H1 (cell line): Measurements from ENCODE around the gene NAA60. TPM values are rescaled to one million over a fixed set of nuclear protein-coding genes. Genes with fewer than 3 reads are reported as not detected.

Experiments used
- CTCF ChIA-PET: fragments of 300-600 bp; sonication (Branson Sonifier 250); formaldehyde crosslinking; loops from one replicate; lab custom pipeline; 2021; ENCODE audit not compliant: partially characterized antibody; lab: Charles Lee
- POLR2A ChIA-PET: fragments of 300-600 bp; sonication (Branson Sonifier 250); formaldehyde crosslinking; loops from one replicate; lab custom pipeline; 2021; ENCODE audit warnings: inconsistent platforms; ENCODE audit not compliant: partially characterized antibody; lab: Charles Lee
- DNase-seq, 2 experiments: peaks; one replicate each; pipeline versions ENCODE4 v3.0.0 to v3.0.0-alpha.2; 2010 to 2022; ENCODE audit warnings: low spot score in 2 of 2, low read depth in 1 of 2, mixed read lengths in 1 of 2
- FAIRE-seq: peaks from 2 replicates; lab custom pipeline; 2011; peaks lifted over from hg19 to GRCh38; lab: Jason Lieb, UNC
- H2AFZ ChIP-seq: 2 replicates; pipeline ENCODE4 v1.8.1; 2012; ENCODE audit warnings: low read length, inconsistent platforms
- H2AK5ac ChIP-seq: 2 replicates; pipeline ENCODE4 v1.6.1; 2013; ENCODE audit warnings: low read depth, low read length
- H2BK120ac ChIP-seq: replicated peaks from 2 replicates; pipeline ENCODE3; 2013; ENCODE audit warnings: low read depth, low read length, inconsistent platforms
- H2BK12ac ChIP-seq: 2 replicates; pipeline ENCODE4 v1.6.1; 2013; ENCODE audit warnings: low read depth, low read length
- H2BK15ac ChIP-seq: 2 replicates; pipeline ENCODE4 v1.6.1; 2013; ENCODE audit warnings: low read length
- H2BK20ac ChIP-seq: 2 replicates; pipeline ENCODE4 v1.6.1; 2013; ENCODE audit warnings: low read length
- H2BK5ac ChIP-seq: 2 replicates; pipeline ENCODE4 v1.6.1; 2013; ENCODE audit warnings: low read depth, low read length
- H3K14ac ChIP-seq: 2 replicates; pipeline ENCODE4 v1.6.1; 2013; ENCODE audit warnings: inconsistent platforms; ENCODE audit not compliant: insufficient read length
- H3K18ac ChIP-seq: 2 replicates; pipeline ENCODE4 v1.6.1; 2013; ENCODE audit warnings: low read length; ENCODE audit errors: extremely low read depth
- H3K23ac ChIP-seq: 2 replicates; pipeline ENCODE4 v1.6.1; 2013; ENCODE audit warnings: inconsistent platforms; ENCODE audit not compliant: insufficient read length
- H3K23me2 ChIP-seq: 2 replicates; pipeline ENCODE4 v1.6.1; 2013; ENCODE audit warnings: low read depth, low read length
- H3K27ac ChIP-seq: 2 replicates; pipeline ENCODE4 v1.6.1; 2011; ENCODE audit warnings: low read depth, low read length, inconsistent platforms
- H3K27me3 ChIP-seq, 4 experiments: replicated peaks in 1 of 4; 1 replicate in 1 of 4; 2 replicates in 3 of 4; pipeline versions ENCODE4 v1.6.1 to v1.8.1; 2011 to 2013; ENCODE audit warnings: low read length in 3 of 4, mild to moderate bottlenecking in 3 of 4, inconsistent platforms in 2 of 4, mixed read lengths in 2 of 4, moderate library complexity in 1 of 4; ENCODE audit not compliant: control insufficient read depth in 3 of 4, insufficient read depth in 3 of 4; ENCODE audit errors: extremely low read depth in 1 of 4
- H3K36me3 ChIP-seq, 4 experiments: 2 replicates each; pipeline versions ENCODE4 v1.6.1 to v1.8.1; 2011 to 2013; ENCODE audit warnings: mild to moderate bottlenecking in 4 of 4, low read length in 3 of 4, moderate library complexity in 2 of 4, control low read depth in 1 of 4, inconsistent platforms in 1 of 4; ENCODE audit not compliant: insufficient read depth in 4 of 4, control insufficient read depth in 2 of 4
- H3K4ac ChIP-seq: replicated peaks from 2 replicates; pipeline ENCODE3; 2013; ENCODE audit warnings: low read length, low read depth, mixed read lengths, inconsistent platforms; ENCODE audit not compliant: insufficient read length
- H3K4me1 ChIP-seq, 4 experiments: replicated peaks in 1 of 4; 1 replicate in 1 of 4; 2 replicates in 3 of 4; pipeline versions ENCODE4 v1.6.1 to v1.8.1; 2011 to 2013; ENCODE audit warnings: low read length in 3 of 4, inconsistent platforms in 2 of 4, mixed read lengths in 1 of 4; ENCODE audit not compliant: insufficient read depth in 4 of 4, control insufficient read depth in 3 of 4
- H3K4me2 ChIP-seq, 2 experiments: 2 replicates each; pipeline versions ENCODE4 v1.6.1 to v1.8.1; 2011 to 2013; ENCODE audit warnings: low read depth in 2 of 2, low read length in 2 of 2, control low read depth in 1 of 2, inconsistent platforms in 1 of 2, mild to moderate bottlenecking in 1 of 2; ENCODE audit not compliant: insufficient read depth in 1 of 2
- H3K4me3 ChIP-seq, 4 experiments: fragments of 200-600, 300-600 bp in 1 of 4; sonication (generic), shearing (Covaris generic), sonication (Bioruptor Twin) in 1 of 4; 2 replicates each; pipeline versions ENCODE4 v1.5.1 to v1.8.1; 2011 to 2016; ENCODE audit warnings: low read length in 4 of 4, low read depth in 3 of 4, control low read depth in 2 of 4, inconsistent platforms in 2 of 4, mild to moderate bottlenecking in 2 of 4, mixed read lengths in 1 of 4, moderate library complexity in 1 of 4; ENCODE audit not compliant: insufficient read depth in 2 of 4; ENCODE audit errors: extremely low read depth in 1 of 4
- H3K56ac ChIP-seq: replicated peaks from 2 replicates; pipeline ENCODE3; 2013; ENCODE audit warnings: low read depth, mild to moderate bottlenecking, mixed read lengths, low read length, inconsistent platforms; ENCODE audit not compliant: insufficient read length
- H3K79me1 ChIP-seq: 2 replicates; pipeline ENCODE4 v1.6.1; 2013; ENCODE audit warnings: low read depth, low read length, control low read depth
- H3K79me2 ChIP-seq, 2 experiments: 2 replicates each; pipeline versions ENCODE4 v1.6.1 to v1.8.1; 2012 to 2013; ENCODE audit warnings: low read length in 2 of 2, mild to moderate bottlenecking in 2 of 2, inconsistent platforms in 1 of 2; ENCODE audit not compliant: insufficient read depth in 2 of 2, control insufficient read depth in 1 of 2
- H3K9ac ChIP-seq, 4 experiments: replicated peaks in 1 of 4; 1 replicate in 1 of 4; 2 replicates in 3 of 4; pipeline versions ENCODE4 v1.6.1 to v1.8.1; 2011 to 2013; ENCODE audit warnings: low read depth in 3 of 4, low read length in 3 of 4, control low read depth in 2 of 4, mild to moderate bottlenecking in 2 of 4, moderate library complexity in 2 of 4, inconsistent platforms in 1 of 4; ENCODE audit errors: extremely low read depth in 1 of 4
- H3K9me3 ChIP-seq, 2 experiments: 2 replicates each; pipeline versions ENCODE4 v1.6.1 to v1.8.1; 2012 to 2013; ENCODE audit warnings: mild to moderate bottlenecking in 2 of 2, moderate library complexity in 2 of 2, control low read depth in 1 of 2, inconsistent platforms in 1 of 2, low read depth in 1 of 2, low read length in 1 of 2, mixed read lengths in 1 of 2; ENCODE audit not compliant: insufficient read depth in 2 of 2
- H4K20me1 ChIP-seq, 2 experiments: replicated peaks in 1 of 2; 2 replicates each; pipeline versions ENCODE3 to v1.8.1; 2011 to 2013; ENCODE audit warnings: inconsistent platforms in 2 of 2, low read length in 2 of 2, mild to moderate bottlenecking in 1 of 2; ENCODE audit not compliant: insufficient read depth in 2 of 2, control insufficient read depth in 1 of 2
- H4K5ac ChIP-seq: 2 replicates; pipeline ENCODE4 v1.6.1; 2013; ENCODE audit warnings: low read length, low read depth, mixed read lengths, inconsistent platforms; ENCODE audit not compliant: insufficient read length
- H4K8ac ChIP-seq: 2 replicates; pipeline ENCODE4 v1.8.0; 2013; ENCODE audit warnings: mild to moderate bottlenecking, moderate library complexity, low read length, inconsistent platforms; ENCODE audit not compliant: insufficient read depth; ENCODE audit errors: extremely low read depth
- H4K91ac ChIP-seq: replicated peaks from 2 replicates; pipeline ENCODE3; 2013; ENCODE audit warnings: low read length, mixed read lengths, inconsistent platforms; ENCODE audit not compliant: insufficient read length
- BCL11A ChIP-seq, 2 experiments: IDR thresholded peaks; one replicate each; pipeline ENCODE4 v1.6.1; 2011; ENCODE audit warnings: low read depth in 2 of 2, low read length in 2 of 2, mild to moderate bottlenecking in 2 of 2
- GABPA ChIP-seq: IDR thresholded peaks from 2 replicates; pipeline ENCODE4 v1.6.1; 2011; ENCODE audit warnings: mild to moderate bottlenecking, low read length, moderate library complexity, borderline replicate concordance; ENCODE audit not compliant: insufficient read depth
- KDM1A ChIP-seq: fragments of 200-600, 300-600 bp; sonication (generic); IDR thresholded peaks from 2 replicates; pipeline ENCODE4 v1.7.1; 2016; ENCODE audit warnings: mild to moderate bottlenecking, low read length, borderline replicate concordance
- KDM5A ChIP-seq: fragments of 200-600 bp; IDR thresholded peaks from 2 replicates; pipeline ENCODE4 v1.7.1; 2012; ENCODE audit warnings: mild to moderate bottlenecking, low read length, inconsistent platforms, mixed read lengths
- RNF2 ChIP-seq: fragments of 200-900, 300-1000 bp; sonication (generic); IDR thresholded peaks from 2 replicates; pipeline ENCODE4 v1.7.1; 2016; ENCODE audit warnings: borderline replicate concordance, low read depth, mild to moderate bottlenecking, antibody characterized with exemption, low read length; ENCODE audit not compliant: poor library complexity, severe bottlenecking; ENCODE audit errors: missing control alignments
- SIRT6 ChIP-seq: IDR thresholded peaks from one replicate; pipeline ENCODE4 v1.7.1; 2012; ENCODE audit warnings: low read length, inconsistent platforms
- SP1 ChIP-seq: IDR thresholded peaks from 2 replicates; pipeline ENCODE4 v1.6.1; 2011; ENCODE audit warnings: low read depth, low read length
- TAF1 ChIP-seq: IDR thresholded peaks from 2 replicates; pipeline ENCODE4 v1.6.1; 2011; ENCODE audit warnings: mild to moderate bottlenecking, low read depth, low read length
- TAF7 ChIP-seq: optimal IDR thresholded peaks from 2 replicates; pipeline ENCODE3; 2011; ENCODE audit warnings: low read depth, mild to moderate bottlenecking, inconsistent platforms, low read length, moderate library complexity, borderline replicate concordance
- TEAD4 ChIP-seq: IDR thresholded peaks from 2 replicates; pipeline ENCODE4 v1.6.1; 2012; ENCODE audit warnings: low read depth, low read length, inconsistent platforms, mixed read lengths
- ZNF274 ChIP-seq: IDR thresholded peaks from 2 replicates; pipeline ENCODE4 v1.7.0; 2012; ENCODE audit warnings: low read length, borderline replicate concordance; ENCODE audit errors: extremely low read depth
- WGBS, 2 experiments: shearing (Covaris generic) in 1 of 2; methylation state at CpG; one replicate each; pipeline versions ENCODE4 v1.1.6 to v1.1.7; 2013 to 2015; ENCODE audit warnings: low lambda C conversion rate in 2 of 2, mixed read lengths in 2 of 2, inconsistent platforms in 1 of 2, low coverage in 1 of 2, missing lambda C conversion rate in 1 of 2; ENCODE audit not compliant: insufficient replicate concordance in 2 of 2, insufficient coverage in 1 of 2, insufficient read length in 1 of 2; ENCODE audit errors: extremely low coverage in 1 of 2, missing lambda C conversion rate in 1 of 2; 5-methylcytosine and 5-hydroxymethylcytosine counted together
- polyA plus RNA-seq, 7 experiments: library from polyadenylated mRNA; depleted of rRNA in 3 of 7; stranded (reverse) in 5 of 7; unstranded in 2 of 7; fragments of >200 nt in 5 of 7; fragments of 200-250 nt in 2 of 7; gene quantifications; 1 replicate in 5 of 7; 2 replicates in 1 of 7; 4 replicates in 1 of 7; pipeline versions ENCODE4 v1.2.1 to v1.2.3, GENCODE V29; 2011 to 2013; ENCODE audit warnings: missing spikeins in 2 of 7, mixed read lengths in 2 of 7
- total RNA-seq: library from RNA; stranded (reverse); fragmentation: NEBNext Ultra II Directional; extraction: Animal tissue kit (Norgen Biotek cat#: 25700); gene quantifications from 2 replicates; pipeline ENCODE4 v1.2.1, GENCODE V29; 2021

The NAA60 gene
- total and polyA plus RNA-seq, 2 of the 8 experiments (the other 6 are each of a cell fraction or from before 2014, with no cell fraction given), result 34.1 to 47.6 TPM

GRCh38 chr16:3508736-3509135, 65.3 kb downstream of the NAA60 start:
- Histone ChIP-seq H2AK5ac (no peak overlapping the region), H2BK20ac (no peak overlapping the region), H3K23ac (no peak overlapping the region), H4K8ac (no peak overlapping the region), H4K91ac (no peak overlapping the region), H3K79me1 (no peaks in the 10 kb centered on the region), H2AFZ (no peak overlapping the region), H4K5ac (no peak overlapping the region), H3K27me3 (no peaks in the 10 kb centered on the region), H3K23me2 (no peaks in the 10 kb centered on the region), H2BK120ac (no peak overlapping the region), H2BK5ac (no peak overlapping the region), H3K36me3 (peaks cover 2 to 14% (median 7%) of the 10 kb centered on the region in 4 experiments; a peak in 6 of 8 replicates), H3K4ac (no peak overlapping the region), H3K27ac (no peak overlapping the region), H3K4me1 (no peaks in the 10 kb centered on the region), H3K4me3 (no peak overlapping the region), H3K14ac (no peak overlapping the region), H3K79me2 (no peaks in the 10 kb centered on the region), H3K18ac (no peak overlapping the region), H2BK12ac (no peak overlapping the region), H4K20me1 (no peaks in the 10 kb centered on the region), H3K56ac (no peak overlapping the region), H2BK15ac (no peak overlapping the region), H3K4me2 (no peak overlapping the region), H3K9me3 (no peaks in the 10 kb centered on the region), H3K9ac (no peak overlapping the region)
- 91% methylated on average over 7 of the region's 7 CpGs; no CpG with 5 or more reads in 1 of the 2 experiments for WGBS, 2 experiments
- FAIRE-seq (no peak), DNase-seq (no peak)
- ChIA-PET CTCF (interaction anchor here (0.7 kb wide), 1 partner anchor 59 kb away, joined by 3 read pairs; no protein-coding TSS in a partner anchor), POLR2A (no interaction called here)
- TF ChIP-seq GABPA (no peak), TAF1 (no peak), TEAD4 (no peak), KDM5A (no peak), TAF7 (no peak), KDM1A (no peak), RNF2 (no peak), ZNF274 (no peak), SP1 (no peak), BCL11A (IDR thresholded peaks at IDR 0.05; ENCODE audit: low read depth in 2 of 2, low read length in 2 of 2) (no peak), SIRT6 (no peak)
